Stimulated activated CD8-positive, alpha-beta memory T cell treated with anti-CD3 and anti-CD28 coated beads, Interleukin-7, amount 100 ng/mL, for 24 hours (primary cell): ENCODE results near the gene LGALS9C.
"Not testable (repeated sequence)": the region's sequence is repeated elsewhere in the genome, so short reads cannot be mapped to it uniquely, and the experiment has no call there.

Experiments used
- DNase-seq: peaks from one replicate; pipeline ENCODE4 v3.0.0-alpha.2; 2020; ENCODE audit warnings: low read depth

The LGALS9C gene

GRCh38 chr17:18530405-18530804, 53.8 kb downstream of the LGALS9C start:
- DNase-seq = not testable (repeated sequence)

- DNase-seq = not testable (repeated sequence)
Measured at GRCh38 chr17:18542234-18542633, 65.6 kb downstream of the LGALS9C start.

- DNase-seq = not testable (repeated sequence)
Measured at GRCh38 chr17:18542907-18543306, 66.3 kb downstream of the LGALS9C start.
